ENCODE measurements around the gene TANC1.

TANC1 gene

GRCh38 chr2:159227467-159227866 lies 259.0 kb downstream of the TANC1 start:
- DNase-seq (ENCODE audit: low read depth in 1 of 2, low spot score in 1 of 2) = no peak
- no peak for TF ChIP-seq JUND (IDR thresholded peaks at IDR 0.05; ENCODE audit: low read depth)
- in situ Hi-C loops (cut with HindIII; ENCODE audit: low pct_unique_long_range_greater_than_20kb, low sequenced_read_pairs) = no loop called here

GRCh38 chr2:159228081-159228581 lies 259.7 kb downstream of the TANC1 start:
- in situ Hi-C loops (cut with HindIII; ENCODE audit: low pct_unique_long_range_greater_than_20kb, low sequenced_read_pairs) = no loop called here
- TF ChIP-seq JUND (IDR thresholded peaks at IDR 0.05; ENCODE audit: low read depth) = no peak
- no peak for DNase-seq (ENCODE audit: low read depth in 1 of 2, low spot score in 1 of 2)

GRCh38 chr2:159229476-159230144 lies 261.2 kb downstream of the TANC1 start:
- no peak for DNase-seq (ENCODE audit: low read depth in 1 of 2, low spot score in 1 of 2)
- no peak for TF ChIP-seq JUND (IDR thresholded peaks at IDR 0.05; ENCODE audit: low read depth)
- in situ Hi-C loops (cut with HindIII; ENCODE audit: low pct_unique_long_range_greater_than_20kb, low sequenced_read_pairs) = no loop called here

- DNase-seq (ENCODE audit: low read depth in 1 of 2, low spot score in 1 of 2) = no peak
- in situ Hi-C loops (cut with HindIII; ENCODE audit: low pct_unique_long_range_greater_than_20kb, low sequenced_read_pairs) = no loop called here
- no peak for TF ChIP-seq JUND (IDR thresholded peaks at IDR 0.05; ENCODE audit: low read depth)
Observed at GRCh38 chr2:159230145-159230877, 261.9 kb downstream of the TANC1 start.

- no peak for DNase-seq (ENCODE audit: low read depth in 1 of 2, low spot score in 1 of 2)
- in situ Hi-C loops (cut with HindIII; ENCODE audit: low pct_unique_long_range_greater_than_20kb, low sequenced_read_pairs) = no loop called here
- no peak for TF ChIP-seq JUND (IDR thresholded peaks at IDR 0.05; ENCODE audit: low read depth)
Observed at GRCh38 chr2:159232456-159233170, 264.2 kb downstream of the TANC1 start.

- DNase-seq (ENCODE audit: low read depth in 1 of 2, low spot score in 1 of 2) = no peak
- TF ChIP-seq JUND (IDR thresholded peaks at IDR 0.05; ENCODE audit: low read depth) = no peak
- in situ Hi-C loops (cut with HindIII; ENCODE audit: low pct_unique_long_range_greater_than_20kb, low sequenced_read_pairs) = no loop called here
Observed at GRCh38 chr2:159234868-159235267, 266.4 kb downstream of the TANC1 start.

GRCh38 chr2:159243529-159243928 lies 275.1 kb downstream of the TANC1 start:
- DNase-seq (ENCODE audit: low read depth in 1 of 2, low spot score in 1 of 2) = no peak
- TF ChIP-seq JUND (IDR thresholded peaks at IDR 0.05; ENCODE audit: low read depth) = no peak
- in situ Hi-C loops (cut with HindIII; ENCODE audit: low pct_unique_long_range_greater_than_20kb, low sequenced_read_pairs) = no loop called here

GRCh38 chr2:159246325-159246988 lies 278.0 kb downstream of the TANC1 start:
- DNase-seq (ENCODE audit: low read depth in 1 of 2, low spot score in 1 of 2) = no peak
- in situ Hi-C loops (cut with HindIII; ENCODE audit: low pct_unique_long_range_greater_than_20kb, low sequenced_read_pairs) = no loop called here
- TF ChIP-seq JUND (IDR thresholded peaks at IDR 0.05; ENCODE audit: low read depth) = no peak

- DNase-seq (ENCODE audit: low read depth in 1 of 2, low spot score in 1 of 2) = peak in 1 of 2 experiments; percentile 85
- in situ Hi-C loops (cut with HindIII; ENCODE audit: low pct_unique_long_range_greater_than_20kb, low sequenced_read_pairs) = no loop called here
- no peak for TF ChIP-seq JUND (IDR thresholded peaks at IDR 0.05; ENCODE audit: low read depth)
Observed at GRCh38 chr2:159249990-159250715, 281.7 kb downstream of the TANC1 start.

- no peak for DNase-seq (ENCODE audit: low read depth in 1 of 2, low spot score in 1 of 2)
- no peak for TF ChIP-seq JUND (IDR thresholded peaks at IDR 0.05; ENCODE audit: low read depth)
- in situ Hi-C loops (cut with HindIII; ENCODE audit: low pct_unique_long_range_greater_than_20kb, low sequenced_read_pairs) = no loop called here
Observed at GRCh38 chr2:159251296-159252173, 283.1 kb downstream of the TANC1 start.

- in situ Hi-C loops (cut with HindIII; ENCODE audit: low pct_unique_long_range_greater_than_20kb, low sequenced_read_pairs) = no loop called here
- DNase-seq (ENCODE audit: low read depth in 1 of 2, low spot score in 1 of 2) = no peak
- no peak for TF ChIP-seq JUND (IDR thresholded peaks at IDR 0.05; ENCODE audit: low read depth)
Observed at GRCh38 chr2:159252905-159253304, 284.5 kb downstream of the TANC1 start.

All from T47D (cell line).